ENCODE data around the gene OR8D2.

- TF ChIP-seq EP300 (IDR thresholded peaks at IDR 0.05) (no peak), POLR2A (IDR thresholded peaks at IDR 0.05; ENCODE audit: low read length) (no peak), RAD21 (conservative IDR thresholded peaks at IDR 0.05 in 1 of 2, IDR thresholded peaks at IDR 0.05 in 1 of 2) (no peak), HDAC2 (IDR thresholded peaks at IDR 0.05) (no peak), REST (IDR thresholded peaks at IDR 0.05) (no peak), CTCF (IDR thresholded peaks at IDR 0.05) (no peak), JUNB (IDR thresholded peaks at IDR 0.05) (no peak), CHD2 (IDR thresholded peaks at IDR 0.05; ENCODE audit: low read length, partially characterized antibody) (no peak), RFX5 (IDR thresholded peaks at IDR 0.05) (no peak)
Observed at GRCh38 chr11:124315052-124315451, 4.9 kb downstream of the OR8D2 start.

Measured in A549 (cell line).